Transverse colon (tissue), 4 donors: ENCODE results near the gene PDXDC1. TPM values are rescaled to one million over a fixed set of nuclear protein-coding genes. Genes with fewer than 3 reads are reported as not detected.
"Not testable (repeated sequence)": the region's sequence is repeated elsewhere in the genome, so short reads cannot be mapped to it uniquely, and the experiment has no call there.

Experiments used
- DNase-seq: peaks from one replicate; pipeline ENCODE4 v3.0.0-alpha.2; 2019
- H3K27ac ChIP-seq, 4 donors: fragments of 200-600 bp; sonication (generic); 2 replicates each; pipeline ENCODE4 v1.5.1; 2016 to 2018; ENCODE audit warnings: inconsistent platforms in 4 of 4
- H3K27me3 ChIP-seq: fragments of 200-600 bp; sonication (generic); 2 replicates; pipeline ENCODE4 v1.5.1; 2017; ENCODE audit warnings: inconsistent platforms
- H3K36me3 ChIP-seq, 4 donors: fragments of 200-600 bp; sonication (generic); 2 replicates each; pipeline ENCODE4 v1.5.1; 2017 to 2019; ENCODE audit warnings: inconsistent platforms in 4 of 4
- H3K4me1 ChIP-seq, 4 donors: fragments of 200-600 bp; sonication (generic); 2 replicates each; pipeline ENCODE4 v1.5.1; 2017 to 2020; ENCODE audit warnings: inconsistent platforms in 4 of 4
- H3K4me3 ChIP-seq, 4 donors: fragments of 200-600 bp; sonication (generic); 1 replicate in 1 of 4; 2 replicates in 3 of 4; pipeline versions ENCODE4 v1.5.1 to v1.6.1; 2017 to 2019; ENCODE audit warnings: inconsistent platforms in 4 of 4
- H3K9me3 ChIP-seq, 2 donors: fragments of 200-600 bp; sonication (generic); 2 replicates each; pipeline ENCODE4 v1.5.1; 2017 to 2019; ENCODE audit warnings: inconsistent platforms in 2 of 2
- POLR2AphosphoS5 ChIP-seq, 3 donors: sonication (generic); formaldehyde crosslinking; IDR thresholded peaks; one replicate each; pipeline ENCODE4 v1.6.1; 2016; ENCODE audit warnings: antibody characterized with exemption in 3 of 3
- WGBS, 2 donors: methylation state at CpG; one replicate each; pipeline ENCODE4 v1.1.5; 2018; ENCODE audit warnings: low coverage in 1 of 2; 5-methylcytosine and 5-hydroxymethylcytosine counted together
- in situ Hi-C, 4 donors: fragments of 200-750 bp; cut with MboI; loops; one replicate each; pipeline versions ENCODE4 v1.15.0 to v1.15.1; 2017; ENCODE audit warnings: low sequenced_read_pairs in 3 of 4, low pct_ligation_motif_present in 1 of 4, low pct_unique_long_range_greater_than_20kb in 1 of 4
- intact Hi-C: fragments of 100-400 bp; cut with DNase I; formaldehyde crosslinking; loops from one replicate; pipeline ENCODE4 v1.15.1; 2023; ENCODE audit warnings: low total_unique reads
- total RNA-seq, 4 donors: library from RNA; depleted of rRNA; stranded (reverse); fragments of >200 nt; gene quantifications; one replicate each; pipeline ENCODE4 v1.1.0, GENCODE V29; 2016

Gene PDXDC1
- total RNA-seq, 4 donors from 2014 or later, result 95.8 to 162 (median 133) TPM

DNA sequence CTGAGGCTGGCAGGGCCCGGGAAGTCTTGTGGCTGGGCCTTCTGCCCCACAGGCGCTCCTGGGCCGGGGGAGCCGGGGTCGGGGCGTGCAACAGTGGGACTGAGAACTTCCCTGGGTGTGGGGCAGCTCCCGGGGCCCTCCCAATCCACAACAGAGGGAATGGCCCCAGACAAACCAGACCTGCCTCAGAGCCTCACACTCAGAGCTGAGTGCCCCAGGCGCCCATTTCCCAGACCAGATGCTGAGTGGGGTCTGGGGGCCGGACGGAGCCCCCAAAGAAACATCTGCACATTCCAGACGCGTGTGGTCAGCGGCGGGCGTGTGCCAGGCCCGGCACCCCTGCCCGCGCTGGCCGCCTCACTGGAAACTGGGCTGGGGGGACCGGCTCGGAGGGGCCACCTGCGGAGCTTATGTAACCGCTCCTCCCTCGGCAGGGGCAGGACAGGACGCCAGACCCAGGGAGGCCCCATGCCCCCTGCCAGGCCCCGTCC, 168.8 kb downstream of the PDXDC1 start:
- DNase-seq, H3K36me3 ChIP-seq, H3K9me3 ChIP-seq, H3K27me3 ChIP-seq, intact Hi-C loops, in situ Hi-C loops: not testable (repeated sequence)
- H3K27ac ChIP-seq, result peak overlapping the region; percentile 84 to 91 (median 88)
- peak overlapping the region in 2 of 4 donors; percentile 4 to 28 for H3K4me3 ChIP-seq
- WGBS, 2 donors, result 50% methylated on average over 10 of the region's 26 CpGs; no CpG with 5 or more reads in 1 of the 2 donors
- peaks cover 27 to 68% (median 46%) of the 10 kb centered on the region in 4 donors for H3K4me1 ChIP-seq

DNA sequence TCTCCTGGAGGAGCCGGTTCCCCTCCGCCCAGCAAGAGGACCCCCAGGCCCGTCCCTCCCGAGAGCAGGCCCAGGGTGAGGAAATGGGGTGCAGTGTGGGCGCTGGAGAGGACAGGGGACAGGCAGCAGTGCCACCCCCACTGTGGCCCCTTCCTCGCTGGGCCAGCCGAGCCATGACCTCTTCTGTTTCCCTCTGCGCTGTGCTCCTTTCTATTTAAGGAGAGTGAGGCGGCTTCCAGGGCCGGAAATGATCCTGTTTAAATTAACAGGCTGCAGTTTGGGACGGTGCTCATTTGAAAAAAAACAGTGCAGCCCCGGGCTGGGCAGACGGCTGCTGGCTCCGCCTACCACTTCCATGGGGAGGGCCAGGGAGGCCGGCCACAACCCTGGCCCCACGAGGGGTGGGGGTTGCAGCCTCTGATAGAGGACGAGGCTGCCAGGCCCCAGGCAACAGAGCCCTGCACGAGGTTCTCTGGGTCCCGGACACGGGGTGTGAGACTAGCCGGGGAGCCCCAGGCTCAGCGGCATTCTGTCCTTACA, 169.3 kb downstream of the PDXDC1 start:
- peak; percentile 33 for DNase-seq

DNA sequence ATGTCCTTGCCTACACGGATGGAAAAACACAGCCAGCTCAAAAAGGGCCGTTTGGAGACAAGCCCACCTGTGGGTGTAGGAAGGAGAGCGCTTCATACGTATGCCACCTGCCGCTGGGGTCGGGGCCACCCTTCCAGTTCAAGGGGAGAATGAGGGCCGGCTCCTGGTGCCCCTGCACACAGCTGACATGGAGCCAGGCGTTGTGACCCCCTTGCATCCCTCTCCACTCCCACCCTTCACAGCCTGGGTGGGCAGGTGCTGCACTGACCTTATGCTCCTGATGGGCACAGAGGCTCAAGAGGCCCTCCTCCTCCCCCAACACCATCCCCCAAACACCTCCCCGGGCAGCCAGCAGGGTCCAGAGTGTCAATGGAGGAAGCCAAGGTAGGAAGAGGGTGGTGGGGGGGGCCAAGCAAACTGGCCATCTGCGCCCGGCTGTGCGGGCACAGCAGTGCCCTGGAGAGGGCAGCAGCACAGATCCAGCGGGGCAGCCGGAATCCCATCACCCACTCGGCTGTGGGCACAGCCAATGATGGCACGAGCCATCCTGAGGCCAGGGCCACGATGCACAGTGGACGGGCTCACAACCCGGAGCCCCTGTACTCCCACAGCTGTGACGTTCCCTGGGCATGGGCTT, 170.1 kb downstream of the PDXDC1 start:
- DNase-seq, H3K36me3 ChIP-seq, intact Hi-C loops, in situ Hi-C loops, H3K27me3 ChIP-seq, H3K9me3 ChIP-seq: not testable (repeated sequence)
- WGBS, 2 donors, result 64% methylated on average over 4 of the region's 20 CpGs; no CpG with 5 or more reads in 1 of the 2 donors
- H3K4me1 ChIP-seq, result peaks cover 27 to 75% (median 46%) of the 10 kb centered on the region in 4 donors
- H3K4me3 ChIP-seq, result peak overlapping the region in 1 of 4 donors; percentile 28
- H3K27ac ChIP-seq, result peak overlapping the region; percentile 84 to 91 (median 88)

More for the DNA sequence above, 169.3 kb downstream of the PDXDC1 start:
- H3K9me3 ChIP-seq, H3K36me3 ChIP-seq, intact Hi-C loops, H3K27me3 ChIP-seq, in situ Hi-C loops: not testable (repeated sequence)
- H3K4me3 ChIP-seq, result peak overlapping the region in 2 of 4 donors; percentile 4 to 28
- H3K4me1 ChIP-seq, result peaks cover 27 to 73% (median 46%) of the 10 kb centered on the region in 4 donors
- 53% methylated on average over 20 of the region's 22 CpGs; no CpG with 5 or more reads in 1 of the 2 donors for WGBS, 2 donors
- H3K27ac ChIP-seq, result peak overlapping the region; percentile 84 to 91 (median 88)

DNA sequence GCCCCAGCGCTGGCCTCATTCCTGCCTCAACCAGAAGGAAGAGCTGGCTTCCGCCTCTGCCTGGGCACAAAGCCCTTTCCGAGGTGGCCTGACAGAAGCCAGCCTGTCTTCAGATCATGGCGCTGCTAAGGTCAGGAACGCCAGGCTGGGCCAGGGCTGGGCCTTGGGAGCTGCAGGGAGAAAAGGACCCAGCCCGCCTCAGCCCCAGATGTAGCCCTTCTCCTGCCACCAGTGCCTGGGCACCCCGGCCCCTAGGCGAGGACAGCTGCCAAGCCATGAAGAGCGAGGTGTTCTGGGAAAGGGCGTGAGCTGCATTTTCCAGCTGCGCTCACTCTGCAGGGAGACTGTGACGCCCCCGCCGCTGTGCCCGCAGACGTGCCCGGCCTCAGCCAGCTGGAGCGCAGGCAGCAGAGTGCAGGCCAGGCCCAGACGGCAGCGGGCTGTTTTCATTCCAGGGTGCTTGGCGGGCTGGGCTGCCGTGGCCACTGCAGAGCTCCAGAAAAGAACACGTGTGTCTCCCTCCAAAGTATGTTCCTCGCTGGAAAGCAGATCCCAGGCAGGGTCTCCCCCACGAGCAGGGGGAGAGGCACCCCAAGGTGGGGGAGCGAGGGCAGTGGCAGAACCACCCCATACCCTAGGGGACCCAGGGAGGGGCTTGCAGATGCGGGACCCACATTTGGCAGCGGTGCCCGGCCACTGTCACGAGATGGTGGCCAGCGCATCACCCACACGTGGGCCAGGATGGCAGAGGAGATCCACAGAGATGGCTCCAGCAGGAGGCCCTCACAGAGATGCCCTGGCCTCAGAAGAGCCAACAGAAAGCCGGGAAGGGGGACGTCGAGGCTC, 170.8 kb downstream of the PDXDC1 start:
- H3K9me3 ChIP-seq, intact Hi-C loops, H3K4me3 ChIP-seq, H3K36me3 ChIP-seq, H3K27me3 ChIP-seq, in situ Hi-C loops: not testable (repeated sequence)
- peak; percentile 43 for DNase-seq
- peak in 1 of 3 donors; percentile 48 for TF ChIP-seq POLR2AphosphoS5 (IDR thresholded peaks at IDR 0.05)
- 80% methylated on average over 27 of the region's 35 CpGs; no CpG with 5 or more reads in 1 of the 2 donors for WGBS, 2 donors
- H3K4me1 ChIP-seq, result peaks cover 27 to 72% (median 43%) of the 10 kb centered on the region in 4 donors
- peak overlapping the region; percentile 84 to 91 (median 88) for H3K27ac ChIP-seq

DNA sequence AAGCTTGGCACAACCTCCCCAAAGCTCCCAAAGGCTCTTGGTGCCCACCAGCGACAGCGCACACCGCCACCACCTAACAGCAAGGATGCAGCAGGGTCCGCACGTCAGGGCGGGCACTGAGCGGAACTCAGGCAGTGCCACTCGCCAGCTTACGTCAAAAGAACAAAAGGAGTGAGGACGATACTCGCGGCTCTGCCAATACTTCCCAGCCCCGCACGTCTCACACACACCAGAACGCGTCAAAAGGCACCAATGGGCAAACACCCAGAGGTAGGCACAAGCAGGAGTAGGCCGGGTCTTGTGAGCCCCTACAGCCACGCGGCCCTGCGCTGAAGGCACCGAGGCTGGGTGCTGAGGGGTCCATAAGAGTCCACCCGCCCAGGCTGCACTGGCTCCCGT, 171.4 kb downstream of the PDXDC1 start:
- 91% methylated on average over 23 of the region's 23 CpGs; no CpG with 5 or more reads in 1 of the 2 donors for WGBS, 2 donors
- H3K4me3 ChIP-seq, DNase-seq, intact Hi-C loops, H3K27me3 ChIP-seq, in situ Hi-C loops, H3K9me3 ChIP-seq, H3K36me3 ChIP-seq: not testable (repeated sequence)
- Histone ChIP-seq H3K27ac (peak overlapping the region; percentile 84 to 91 (median 88)), H3K4me1 (peaks cover 27 to 66% (median 37%) of the 10 kb centered on the region in 4 donors)
- peak in 1 of 3 donors; percentile 16 for TF ChIP-seq POLR2AphosphoS5 (IDR thresholded peaks at IDR 0.05)

DNA sequence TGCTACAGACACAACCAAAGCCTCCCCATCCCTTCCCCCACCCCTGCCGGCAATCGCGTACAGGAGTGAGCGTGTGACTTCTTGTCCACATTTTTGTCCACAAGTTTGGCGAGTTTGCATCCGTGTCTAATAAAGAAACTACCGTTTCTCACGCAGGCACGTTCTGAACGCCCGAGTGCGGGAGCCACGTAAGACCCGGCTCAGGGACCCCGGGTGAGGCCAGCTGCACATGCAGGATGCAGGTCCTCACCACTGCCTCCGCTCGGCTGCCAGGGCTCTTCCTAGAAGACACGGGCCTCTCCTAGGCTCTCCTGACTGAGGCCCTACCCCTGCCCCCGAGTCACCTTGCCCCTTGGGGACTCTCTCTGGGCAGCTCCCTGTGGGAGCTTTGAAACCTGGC, 174.0 kb downstream of the PDXDC1 start:
- H3K36me3 ChIP-seq, in situ Hi-C loops, intact Hi-C loops, H3K9me3 ChIP-seq, H3K4me3 ChIP-seq, DNase-seq, H3K27me3 ChIP-seq: not testable (repeated sequence)
- peak overlapping the region in 1 of 4 donors; percentile 29 for H3K27ac ChIP-seq
- WGBS, 2 donors, result 92% methylated on average over 19 of the region's 19 CpGs; no CpG with 5 or more reads in 1 of the 2 donors
- peaks cover 21 to 45% (median 26%) of the 10 kb centered on the region in 4 donors for H3K4me1 ChIP-seq

DNA sequence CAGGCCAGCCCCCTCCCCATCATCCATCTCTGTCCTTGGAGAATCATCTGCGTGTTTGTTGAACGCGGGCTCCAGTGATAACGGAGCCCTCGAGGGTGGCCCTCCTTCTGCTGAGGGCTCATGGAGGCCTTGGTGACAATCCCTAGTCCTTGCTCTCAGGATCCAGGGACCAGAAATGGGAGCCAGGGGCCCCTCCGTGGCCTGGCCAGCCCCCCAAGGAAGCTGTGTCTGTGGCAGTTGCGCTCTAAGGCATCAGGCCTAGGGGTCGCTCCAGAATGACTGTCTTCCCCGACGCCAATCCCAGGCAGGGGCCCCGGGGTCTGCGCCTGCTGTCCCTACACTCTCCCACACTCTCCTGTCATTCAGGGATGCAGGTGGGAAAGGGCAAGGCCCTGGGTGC, 174.4 kb downstream of the PDXDC1 start:
- 92% methylated on average over 12 of the region's 12 CpGs; no CpG with 5 or more reads in 1 of the 2 donors for WGBS, 2 donors
- H3K9me3 ChIP-seq, H3K36me3 ChIP-seq, in situ Hi-C loops, H3K4me3 ChIP-seq, H3K27me3 ChIP-seq, DNase-seq, intact Hi-C loops: not testable (repeated sequence)
- Histone ChIP-seq H3K27ac (peak overlapping the region in 1 of 4 donors; percentile 29), H3K4me1 (peaks cover 19 to 41% (median 23%) of the 10 kb centered on the region in 4 donors)

DNA sequence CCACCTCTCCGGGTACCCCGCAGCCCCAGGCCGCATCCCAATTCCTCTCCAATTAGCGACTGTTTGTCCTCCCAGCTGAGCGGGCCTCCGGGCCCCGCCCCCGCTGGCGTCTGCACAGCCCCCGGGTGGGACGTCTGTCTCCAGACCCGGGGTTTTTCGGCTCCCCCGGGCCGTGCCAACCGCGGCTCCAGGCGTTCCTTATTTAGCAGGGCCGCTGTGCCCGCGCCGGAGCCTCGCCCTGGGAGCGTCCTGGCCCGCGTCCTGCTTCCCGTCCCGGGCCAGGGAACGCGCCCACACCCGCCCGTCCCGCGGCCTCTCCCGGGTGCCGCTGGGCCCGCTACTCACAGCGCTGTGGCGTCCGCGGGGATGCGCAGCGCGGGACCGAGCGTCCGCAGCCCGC, 179.2 kb downstream of the PDXDC1 start:
- peak; percentile 40 for DNase-seq
- H3K4me3 ChIP-seq, result peak overlapping the region; percentile 50 to 61 (median 56)
- intact Hi-C loops, H3K4me1 ChIP-seq, H3K27me3 ChIP-seq, in situ Hi-C loops, H3K36me3 ChIP-seq, H3K9me3 ChIP-seq: not testable (repeated sequence)
- H3K27ac ChIP-seq, result peak overlapping the region; percentile 84 to 90 (median 88)
- WGBS, 2 donors, result no CpG with 5 or more reads among the region's 48 CpGs
